Measurements from ENCODE around the gene TNK2. TPM values are rescaled to one million over a fixed set of nuclear protein-coding genes. Genes with fewer than 3 reads are reported as not detected.
A peak's percentile ranks its signal among the peaks of the same experiment; 100 is the strongest.

Gene TNK2
- total and polyA plus RNA-seq, 2 of the 8 experiments (the other 6 are each of a cell fraction or from before 2014, with no cell fraction given) = 10.4 to 33.9 TPM

DNA sequence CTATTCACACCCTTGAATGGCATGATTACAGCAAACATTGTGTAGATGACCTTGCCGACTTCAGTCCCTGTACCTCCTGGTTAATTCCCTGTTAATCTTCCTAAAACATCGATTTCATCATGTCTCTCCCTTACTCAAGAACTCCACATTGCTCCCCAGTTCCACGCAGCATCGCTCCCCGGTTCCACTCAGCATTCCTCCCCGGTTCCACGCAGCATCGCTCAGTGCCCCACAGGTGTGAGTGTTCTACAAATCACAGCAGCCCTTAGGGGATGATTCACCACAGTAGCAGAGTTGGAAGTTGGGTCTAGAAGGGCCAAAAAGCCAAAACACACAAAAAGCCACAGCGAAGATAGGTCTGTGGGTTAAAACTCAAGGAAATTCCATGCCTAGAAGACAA is 8.6 kb upstream of the TNK2 start:
- Histone ChIP-seq H4K20me1 (replicated peaks in 1 of 2; ENCODE audit: control insufficient read depth in 1 of 2, insufficient read depth in 2 of 2, low read length in 2 of 2) (no peaks in the 10 kb centered on the region), H3K9me3 (ENCODE audit: insufficient read depth in 2 of 2, low read depth in 1 of 2, low read length in 1 of 2) (no peaks in the 10 kb centered on the region), H2AFZ (ENCODE audit: low read length) (no peak overlapping the region), H2BK120ac (replicated peaks; ENCODE audit: low read depth, low read length) (no peak overlapping the region), H2BK5ac (ENCODE audit: low read depth, low read length) (no peak overlapping the region), H3K36me3 (ENCODE audit: control insufficient read depth in 2 of 4, insufficient read depth in 4 of 4, low read length in 3 of 4) (no peaks in the 10 kb centered on the region), H3K4me1 (replicated peaks in 1 of 4; ENCODE audit: control insufficient read depth in 3 of 4, insufficient read depth in 4 of 4, low read length in 3 of 4) (peaks cover 0 to 9% (median 5%) of the 10 kb centered on the region in 4 experiments; a peak in 5 of 7 replicates), H4K8ac (ENCODE audit: extremely low read depth, insufficient read depth, low read length) (no peak overlapping the region), H2BK20ac (ENCODE audit: low read length) (no peak overlapping the region), H2BK15ac (ENCODE audit: low read length) (0 out of 2 replicates have a peak overlapping the region, but pooled peaks have one; percentile 8), H3K4ac (replicated peaks; ENCODE audit: insufficient read length, low read depth, low read length) (no peak overlapping the region), H3K56ac (replicated peaks; ENCODE audit: insufficient read length, low read depth, low read length) (no peak overlapping the region), H3K27ac (ENCODE audit: low read depth, low read length) (no peak overlapping the region), H2BK12ac (ENCODE audit: low read depth, low read length) (0 out of 2 replicates have a peak overlapping the region, but pooled peaks have one; percentile 80), H3K9ac (replicated peaks in 1 of 4; ENCODE audit: extremely low read depth in 1 of 4, low read depth in 3 of 4, low read length in 3 of 4) (no peak overlapping the region), H3K18ac (ENCODE audit: extremely low read depth, low read length) (no peak overlapping the region), H3K79me1 (ENCODE audit: low read depth, low read length) (no peaks in the 10 kb centered on the region), H3K23ac (ENCODE audit: insufficient read length) (no peak overlapping the region), H4K5ac (ENCODE audit: insufficient read length, low read depth, low read length) (no peak overlapping the region), H3K4me2 (ENCODE audit: insufficient read depth in 1 of 2, low read depth in 2 of 2, low read length in 2 of 2) (no peak overlapping the region), H3K79me2 (ENCODE audit: control insufficient read depth in 1 of 2, insufficient read depth in 2 of 2, low read length in 2 of 2) (no peaks in the 10 kb centered on the region), H3K27me3 (replicated peaks in 1 of 4; ENCODE audit: control insufficient read depth in 3 of 4, extremely low read depth in 1 of 4, insufficient read depth in 3 of 4, low read length in 3 of 4) (peaks cover 0 to 4% (median 0%) of the 10 kb centered on the region in 4 experiments; a peak in 2 of 7 replicates), H3K23me2 (ENCODE audit: low read depth, low read length) (0 out of 2 replicates have a peak, but pooled peaks cover 3% of the 10 kb centered on the region), H3K14ac (ENCODE audit: insufficient read length) (no peak overlapping the region), H4K91ac (replicated peaks; ENCODE audit: insufficient read length, low read length) (no peak overlapping the region), H2AK5ac (ENCODE audit: low read depth, low read length) (no peak overlapping the region), H3K4me3 (ENCODE audit: extremely low read depth in 1 of 4, insufficient read depth in 2 of 4, low read depth in 3 of 4, low read length in 4 of 4) (no peak overlapping the region)
- 86% methylated on average over 9 of the region's 9 CpGs; no CpG with 5 or more reads in 1 of the 2 experiments for WGBS, 2 experiments (ENCODE audit: extremely low coverage in 1 of 2, insufficient coverage in 1 of 2, insufficient read length in 1 of 2, insufficient replicate concordance in 2 of 2, low coverage in 1 of 2, low lambda C conversion rate in 2 of 2, missing lambda C conversion rate in 1 of 2)
- FAIRE-seq (no peak), DNase-seq (ENCODE audit: low read depth in 1 of 2, low spot score in 2 of 2) (no peak)
- ChIA-PET CTCF (ENCODE audit: partially characterized antibody) (interaction anchor here (1.2 to 6.4 kb wide), 4 partner anchors 15 to 57 kb away, joined by 3 to 59 read pairs (median 44); no protein-coding TSS in a partner anchor), POLR2A (ENCODE audit: partially characterized antibody) (no interaction called here)
- TF ChIP-seq CHD2 (IDR thresholded peaks at IDR 0.05; ENCODE audit: low read length) (no peak), CHD1 (IDR thresholded peaks at IDR 0.05; ENCODE audit: low read depth, low read length) (no peak), RAD21 (IDR thresholded peaks at IDR 0.05 in 1 of 2, conservative IDR thresholded peaks at IDR 0.05 in 1 of 2; ENCODE audit: low read depth in 2 of 2, low read length in 2 of 2) (no peak), POLR2A (IDR thresholded peaks at IDR 0.05; ENCODE audit: control extremely low read depth in 1 of 2, low read depth in 2 of 2, low read length in 2 of 2) (no peak), SRF (IDR thresholded peaks at IDR 0.05; ENCODE audit: low read depth, low read length) (no peak), JUN (IDR thresholded peaks at IDR 0.05; ENCODE audit: low read depth, low read length) (no peak), TEAD4 (IDR thresholded peaks at IDR 0.05; ENCODE audit: low read depth, low read length) (no peak), KDM5A (IDR thresholded peaks at IDR 0.05; ENCODE audit: low read length) (no peak), EGR1 (IDR thresholded peaks at IDR 0.05; ENCODE audit: borderline replicate concordance, low read depth, low read length) (no peak), FOSL1 (IDR thresholded peaks at IDR 0.05; ENCODE audit: insufficient read depth, low read depth, low read length) (no peak), SP1 (IDR thresholded peaks at IDR 0.05; ENCODE audit: low read depth, low read length) (no peak), SIN3A (conservative IDR thresholded peaks at IDR 0.05 in 1 of 2, IDR thresholded peaks at IDR 0.05 in 1 of 2; ENCODE audit: low read depth in 1 of 2, low read length in 2 of 2) (no peak), KDM4A (IDR thresholded peaks at IDR 0.05; ENCODE audit: low read depth, low read length, severe bottlenecking) (no peak)
- TF ChIP-seq, protein P1, sequence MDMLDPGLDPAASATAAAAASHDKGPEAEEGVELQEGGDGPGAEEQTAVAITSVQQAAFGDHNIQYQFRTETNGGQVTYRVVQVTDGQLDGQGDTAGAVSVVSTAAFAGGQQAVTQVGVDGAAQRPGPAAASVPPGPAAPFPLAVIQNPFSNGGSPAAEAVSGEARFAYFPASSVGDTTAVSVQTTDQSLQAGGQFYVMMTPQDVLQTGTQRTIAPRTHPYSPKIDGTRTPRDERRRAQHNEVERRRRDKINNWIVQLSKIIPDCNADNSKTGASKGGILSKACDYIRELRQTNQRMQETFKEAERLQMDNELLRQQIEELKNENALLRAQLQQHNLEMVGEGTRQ (IDR thresholded peaks at IDR 0.05; ENCODE audit: low read length) = no peak
